ENCODE measurements around the gene MEGF10.

DNA sequence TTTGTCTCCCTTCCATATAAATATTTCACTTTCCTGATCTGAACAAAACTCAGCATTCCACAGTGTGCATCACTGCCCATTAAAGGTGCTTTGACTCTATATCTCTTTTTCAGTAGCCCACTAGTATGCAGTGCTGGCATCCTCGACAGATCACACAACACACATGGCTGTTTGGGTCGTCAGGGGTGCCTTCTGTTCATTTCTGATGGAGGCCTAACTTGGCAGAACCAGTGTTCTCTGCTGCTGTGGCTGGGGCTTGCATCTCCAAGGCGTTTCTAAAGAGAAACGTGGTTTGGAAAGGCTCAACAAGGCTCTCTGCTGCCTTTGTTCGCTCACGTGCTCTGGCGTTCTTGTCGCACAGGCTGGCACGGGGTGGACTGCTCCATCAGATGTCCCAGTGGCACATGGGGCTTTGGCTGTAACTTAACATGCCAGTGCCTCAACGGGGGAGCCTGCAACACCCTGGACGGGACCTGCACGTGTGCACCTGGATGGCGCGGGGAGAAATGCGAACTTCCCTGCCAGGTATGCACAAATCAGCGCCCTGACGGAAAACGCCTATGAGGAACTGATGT, 129.2 kb downstream of the MEGF10 start:
- TF ChIP-seq CTCF (conservative IDR thresholded peaks at IDR 0.05), result no peak
- no peak for TF ChIP-seq EZH2 (IDR thresholded peaks at IDR 0.05; ENCODE audit: low read depth)

Measured in PC-9 (cell line).